C1 segment of cervical spinal cord (tissue), 14 donors: ENCODE data around the gene TEX19.
"Not testable (repeated sequence)": the region's sequence is repeated elsewhere in the genome, so short reads cannot be mapped to it uniquely, and the experiment has no call there.

Experiments
- DNase-seq, 14 donors: peaks; one replicate each; lab custom pipeline; 2025; lab: John Stamatoyannopoulos, UW

The TEX19 gene

GRCh38 chr17:82354804-82355308 is 4.2 kb upstream of the TEX19 start:
- no peak for DNase-seq

GRCh38 chr17:82355770-82356427 is 3.1 kb upstream of the TEX19 start:
- DNase-seq: no peak

- no peak for DNase-seq
Observed at GRCh38 chr17:82356845-82357355, 2.1 kb upstream of the TEX19 start.

- DNase-seq: no peak
Observed at GRCh38 chr17:82357394-82357793, 1.7 kb upstream of the TEX19 start.

- not testable (repeated sequence) for DNase-seq
Observed at GRCh38 chr17:82359451-82360074, 516 bp downstream of the TEX19 start.

- no peak for DNase-seq
Observed at GRCh38 chr17:82361885-82362633, 3.0 kb downstream of the TEX19 start.

GRCh38 chr17:82365606-82366295 is 6.7 kb downstream of the TEX19 start:
- DNase-seq: no peak

- no peak for DNase-seq
Observed at GRCh38 chr17:82366749-82367148, 7.7 kb downstream of the TEX19 start.

GRCh38 chr17:82367724-82368524 is 8.9 kb downstream of the TEX19 start:
- DNase-seq: no peak

GRCh38 chr17:82369211-82369610 is 10.2 kb downstream of the TEX19 start:
- DNase-seq: no peak

- DNase-seq: no peak
Observed at GRCh38 chr17:82370471-82371332, 11.7 kb downstream of the TEX19 start.

GRCh38 chr17:82371333-82372248 is 12.5 kb downstream of the TEX19 start, which contains the start of gene UTS2R:
Gene UTS2R (plus strand): TSS chr17:82371765. CDS start chr17:82374325, 2,560 bp downstream.
- no peak for DNase-seq

GRCh38 chr17:82372249-82373071 is 13.4 kb downstream of the TEX19 start:
- DNase-seq: no peak

- DNase-seq: not testable (repeated sequence)
Observed at GRCh38 chr17:82373072-82373452, 14.0 kb downstream of the TEX19 start.

GRCh38 chr17:82373731-82374625 is 14.9 kb downstream of the TEX19 start:
- DNase-seq: no peak

- DNase-seq: no peak
Observed at GRCh38 chr17:82374626-82375331, 15.7 kb downstream of the TEX19 start.
